Measurements from ENCODE around the gene MAPK7.
A peak's percentile ranks its signal among the peaks of the same experiment; 100 is the strongest.

The MAPK7 gene

DNA sequence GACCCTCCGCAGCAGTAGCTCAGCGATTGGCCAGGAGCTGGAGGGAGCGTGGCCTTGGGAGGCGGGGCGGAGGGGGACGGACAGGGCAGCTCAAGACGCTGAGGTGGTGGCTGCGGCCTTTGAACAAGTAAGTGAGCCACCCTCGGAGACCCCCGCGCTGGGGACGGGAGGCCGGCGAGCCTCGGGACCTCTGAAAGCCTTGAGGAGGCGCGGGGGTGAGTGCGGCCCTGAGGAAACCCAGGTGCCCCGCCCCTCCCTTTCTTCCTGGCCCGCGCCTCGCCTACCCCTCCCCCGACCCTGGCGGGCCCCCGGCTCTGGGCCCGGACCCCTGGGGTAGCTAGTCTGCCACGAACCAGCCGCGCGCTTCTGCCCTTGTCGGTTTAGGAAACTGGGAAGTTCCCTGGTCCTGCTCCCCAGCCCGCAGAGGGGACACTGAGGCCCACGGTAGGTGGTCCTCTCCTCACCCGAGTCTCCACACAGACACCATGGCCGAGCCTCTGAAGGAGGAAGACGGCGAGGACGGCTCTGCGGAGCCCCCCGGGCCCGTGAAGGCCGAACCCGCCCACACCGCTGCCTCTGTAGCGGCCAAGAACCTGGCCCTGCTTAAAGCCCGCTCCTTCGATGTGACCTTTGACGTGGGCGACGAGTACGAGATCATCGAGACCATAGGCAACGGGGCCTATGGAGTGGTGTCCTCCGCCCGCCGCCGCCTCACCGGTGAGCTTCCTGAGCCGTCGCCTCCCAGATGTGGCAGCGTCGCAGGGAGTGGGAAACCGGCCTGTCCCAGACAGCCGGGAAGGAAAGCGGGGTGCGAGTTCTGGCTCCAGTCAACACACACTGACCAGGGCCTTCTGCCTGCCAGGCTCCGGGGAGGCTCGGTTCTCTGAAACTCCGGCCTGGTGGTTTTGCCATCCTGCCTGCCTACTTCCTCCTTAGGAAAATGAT lies at the start of gene MAPK7:
Gene MAPK7 (plus strand): TSS at position 83 of the 945 bp plus-strand sequence. CDS start 403 bp downstream, at position 486.
- DNase-seq (ENCODE audit: low read depth in 2 of 2): no peak

DNA sequence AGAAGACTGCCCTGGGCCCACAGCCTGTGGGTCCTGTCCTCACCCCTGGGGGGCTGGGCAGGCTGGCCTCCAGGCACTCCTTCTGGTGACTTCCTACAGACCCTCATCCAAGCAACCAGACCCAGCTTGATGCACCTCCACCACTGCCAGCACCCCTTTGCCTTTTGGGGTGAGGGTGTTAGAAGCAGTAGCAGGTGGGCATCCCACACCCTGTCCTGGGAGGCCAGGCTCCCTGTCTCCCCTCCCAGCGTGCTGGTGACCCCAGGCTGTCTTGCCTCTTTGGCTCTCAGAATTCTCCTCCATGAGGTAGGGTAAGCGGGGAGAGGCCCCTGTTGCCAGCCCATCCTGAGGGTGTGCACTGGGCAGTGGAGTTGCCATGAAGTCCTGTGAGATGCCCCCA lies 49.2 kb upstream of the MAPK7 start:
- no peak for DNase-seq (ENCODE audit: low read depth in 2 of 2)

DNA sequence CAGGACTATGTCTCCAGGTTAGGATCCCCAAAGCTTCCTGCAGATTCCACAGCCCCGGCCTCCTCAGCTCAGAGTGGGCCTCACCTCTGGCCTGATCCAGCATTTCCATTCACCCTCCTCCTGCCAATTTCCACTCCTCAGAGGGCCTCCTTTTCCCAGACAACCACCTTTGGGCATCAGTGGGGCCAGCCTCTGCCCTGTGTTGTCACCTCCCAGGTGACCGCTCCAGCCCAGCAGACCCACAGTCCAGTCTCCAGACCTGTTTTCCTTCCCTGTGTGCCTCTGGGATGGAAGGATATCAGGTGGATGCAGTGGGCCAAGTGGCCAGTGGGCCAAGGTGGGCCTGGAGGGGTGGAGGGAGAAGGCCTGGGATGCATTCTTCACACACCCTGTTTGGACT lies 48.5 kb upstream of the MAPK7 start:
- no peak for DNase-seq (ENCODE audit: low read depth in 2 of 2)

- no peak for DNase-seq (ENCODE audit: low read depth in 2 of 2)
These were observed 48.0 kb upstream of the MAPK7 start for GRCh38 chr17:19330271-19330670.

- DNase-seq (ENCODE audit: low read depth in 2 of 2): no peak
These were observed 47.2 kb upstream of the MAPK7 start for GRCh38 chr17:19331134-19331533.

- no peak for DNase-seq (ENCODE audit: low read depth in 2 of 2)
These were observed 46.6 kb upstream of the MAPK7 start for GRCh38 chr17:19331543-19332245.

DNA sequence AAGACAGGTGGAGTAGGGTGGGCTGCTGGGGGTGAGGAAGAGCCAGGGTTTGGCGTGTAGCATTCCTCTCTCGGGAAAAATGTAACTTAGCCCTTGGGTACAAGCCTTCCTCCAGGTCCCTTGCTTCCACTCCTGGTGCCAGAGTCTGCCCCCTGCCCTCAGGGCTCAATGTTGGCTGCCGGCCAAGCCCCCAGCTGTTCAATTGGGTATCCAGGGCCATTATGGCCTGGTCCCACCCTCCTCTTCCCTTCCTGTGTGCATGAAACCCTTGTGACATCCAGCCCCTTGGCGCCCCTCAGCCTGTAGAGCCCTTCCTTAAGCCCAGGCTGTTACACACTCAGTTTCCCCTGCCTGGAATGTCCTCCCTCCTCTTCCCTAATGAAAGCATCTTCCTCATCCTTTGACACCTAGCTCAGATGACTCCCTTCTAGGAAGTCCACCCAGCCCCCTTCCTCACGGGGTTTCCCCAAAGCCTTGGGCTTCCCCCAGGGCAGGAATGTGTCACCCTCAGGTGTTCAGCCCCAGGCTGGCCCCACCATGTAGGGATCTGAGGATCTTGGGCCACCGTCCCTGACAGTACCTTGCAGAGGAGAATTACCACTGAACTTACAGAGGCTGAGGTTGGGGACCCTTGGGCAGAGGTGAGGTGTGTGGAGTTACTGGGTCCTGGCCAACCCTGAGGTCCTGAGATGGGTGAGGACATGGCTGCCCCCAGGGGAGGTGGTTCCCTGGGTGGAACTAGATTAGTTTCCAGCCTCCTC lies 45.7 kb upstream of the MAPK7 start:
- DNase-seq (ENCODE audit: low read depth in 2 of 2): no peak

DNA sequence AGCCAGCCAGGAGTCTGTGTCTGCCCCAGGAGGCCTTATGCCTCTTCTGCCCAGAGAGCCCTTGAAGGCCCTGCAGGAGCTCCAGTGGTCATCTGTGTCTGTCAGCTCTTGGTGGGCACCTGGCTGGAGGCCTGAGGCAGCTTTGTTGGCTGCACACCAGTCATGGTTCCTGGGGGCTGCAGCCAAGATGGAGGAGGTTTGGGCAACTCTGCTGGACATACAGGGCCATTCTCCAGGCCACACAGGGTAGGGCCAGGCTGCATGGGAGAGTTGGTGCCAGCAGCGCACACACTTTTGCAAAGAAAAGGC lies 45.2 kb upstream of the MAPK7 start:
- DNase-seq (ENCODE audit: low read depth in 2 of 2): no peak

DNA sequence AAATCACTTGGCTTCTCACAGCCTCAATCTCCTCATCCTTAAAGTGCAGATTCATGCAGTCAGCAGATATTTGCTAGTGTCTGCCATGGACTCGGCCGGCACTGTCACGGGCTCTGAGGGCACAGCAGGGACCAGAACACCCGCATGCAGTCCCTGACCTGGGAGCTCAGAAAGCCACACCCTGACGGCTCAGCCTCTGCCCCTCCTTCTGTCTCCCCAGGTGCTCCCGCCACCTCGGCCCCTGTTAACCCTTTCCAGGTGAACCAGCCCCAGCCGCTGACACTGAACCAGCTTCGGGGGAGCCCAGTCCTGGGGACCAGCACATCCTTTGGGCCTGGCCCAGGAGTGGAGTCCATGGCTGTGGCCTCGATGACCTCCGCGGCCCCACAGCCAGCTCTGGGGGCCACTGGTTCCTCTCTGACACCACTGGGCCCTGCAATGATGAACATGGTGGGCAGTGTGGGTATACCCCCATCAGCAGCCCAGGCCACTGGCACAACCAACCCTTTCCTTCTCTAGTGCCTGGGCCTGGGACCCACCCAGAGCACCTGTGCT lies 44.5 kb upstream of the MAPK7 start:
- DNase-seq (ENCODE audit: low read depth in 2 of 2): no peak

DNA sequence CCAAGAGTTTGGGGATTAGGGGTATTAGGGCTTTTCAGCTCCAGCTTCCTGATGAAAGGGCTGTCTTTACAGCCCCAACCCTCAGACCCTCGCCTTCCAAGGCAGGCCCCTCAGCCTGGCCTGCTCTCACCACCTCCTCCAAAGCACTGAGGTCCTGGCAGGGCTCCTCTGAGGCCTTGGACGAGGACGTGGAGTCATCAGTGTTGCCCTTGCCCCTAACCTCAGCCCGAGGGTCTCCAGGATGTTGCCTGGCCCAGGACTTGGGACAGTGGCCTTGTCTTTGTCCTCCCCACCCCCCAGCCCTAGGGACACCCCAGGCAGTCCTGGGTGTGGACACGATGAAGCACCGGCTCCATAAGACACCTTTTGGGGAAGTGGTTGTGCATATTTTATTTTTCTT lies 44.0 kb upstream of the MAPK7 start:
- no peak for DNase-seq (ENCODE audit: low read depth in 2 of 2)

- DNase-seq (ENCODE audit: low read depth in 2 of 2): no peak
These were observed 42.2 kb upstream of the MAPK7 start for GRCh38 chr17:19335951-19336631.

DNA sequence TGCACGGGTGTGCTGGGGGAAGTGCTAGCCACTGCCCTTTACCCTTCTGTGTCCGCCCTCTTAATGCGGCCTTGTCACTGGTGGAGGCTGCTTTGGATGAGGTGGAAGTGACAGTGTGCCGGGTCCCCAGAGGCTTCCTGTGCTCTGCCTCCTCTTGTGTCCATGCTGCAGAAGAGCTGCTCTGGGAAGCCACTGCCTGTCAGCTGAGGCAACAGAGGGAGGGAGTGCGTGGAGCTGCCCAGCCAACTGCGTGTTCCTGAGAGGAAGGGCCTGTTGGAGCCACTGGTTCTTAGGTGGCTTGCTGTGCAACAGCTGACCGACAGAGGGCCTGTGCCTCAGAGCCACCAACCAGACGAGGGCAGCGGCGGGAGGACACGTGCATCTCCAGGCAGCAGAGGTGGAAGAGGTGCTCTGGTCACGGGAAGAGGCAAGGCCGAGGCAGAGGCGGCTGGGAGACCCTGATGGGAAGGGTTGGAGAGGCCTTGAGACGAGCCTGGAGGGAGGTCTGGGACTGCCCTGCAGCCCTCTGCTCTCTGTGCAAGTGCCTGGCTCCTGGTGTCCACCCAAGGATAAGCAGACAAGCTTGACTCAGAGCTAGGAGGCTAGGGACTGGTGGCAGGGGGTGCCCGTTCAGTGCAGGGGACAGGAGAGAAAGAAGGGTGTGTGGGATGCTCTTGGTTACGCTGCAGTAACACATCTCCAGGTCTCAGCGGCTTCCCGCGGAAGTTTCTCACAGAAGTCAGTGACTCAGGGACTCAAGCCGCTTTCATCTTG lies 41.2 kb upstream of the MAPK7 start:
- no peak for DNase-seq (ENCODE audit: low read depth in 2 of 2)

GRCh38 chr17:19337712-19338023 lies 40.6 kb upstream of the MAPK7 start:
- no peak for DNase-seq (ENCODE audit: low read depth in 2 of 2)

DNA sequence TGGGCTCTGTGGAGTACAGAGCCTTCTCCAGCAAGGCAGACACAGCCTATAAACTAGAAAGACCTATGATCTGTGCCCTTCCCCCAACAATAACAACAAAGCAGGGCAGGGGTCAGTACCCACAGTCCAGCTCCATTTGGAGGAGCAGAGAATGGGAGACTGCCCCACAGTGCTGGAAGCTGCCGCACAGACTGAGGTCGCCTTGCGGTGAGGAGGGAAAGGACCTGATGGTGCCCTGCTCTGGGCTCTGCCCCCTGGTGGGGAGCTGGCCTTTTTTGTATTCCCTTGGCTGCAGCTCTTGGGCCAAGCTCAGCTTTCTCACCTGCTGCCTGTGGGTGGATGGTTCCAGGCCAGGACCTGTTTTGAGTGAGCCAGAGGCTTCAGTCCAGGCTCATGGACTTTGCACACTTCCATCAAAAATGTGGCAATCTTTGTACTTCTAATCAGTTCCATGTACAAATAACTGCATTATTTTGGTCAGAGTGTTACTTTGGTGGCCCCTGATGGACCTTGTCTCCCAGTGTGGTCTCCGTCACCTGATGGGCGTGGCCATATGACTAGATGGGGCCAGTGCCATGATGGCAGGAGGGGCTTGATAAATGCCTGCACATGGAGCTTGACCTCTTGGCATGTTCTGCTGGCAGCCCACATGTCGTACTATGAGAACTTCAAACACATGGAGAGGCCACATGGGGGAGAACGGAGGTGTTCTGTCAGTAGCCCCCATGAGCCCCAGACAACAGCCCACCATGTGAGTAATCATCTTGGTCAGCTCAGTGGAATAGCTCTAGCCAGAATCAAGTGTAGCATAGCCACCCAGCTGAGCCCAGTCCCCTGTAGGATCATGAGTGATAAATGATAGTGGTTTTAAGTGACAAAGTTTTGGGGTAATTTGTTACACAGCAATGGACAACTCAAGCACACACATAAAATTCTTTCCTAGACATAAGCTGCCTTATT lies 40.0 kb upstream of the MAPK7 start:
- peak; percentile 34 to 41 for DNase-seq (ENCODE audit: low read depth in 2 of 2)

DNA sequence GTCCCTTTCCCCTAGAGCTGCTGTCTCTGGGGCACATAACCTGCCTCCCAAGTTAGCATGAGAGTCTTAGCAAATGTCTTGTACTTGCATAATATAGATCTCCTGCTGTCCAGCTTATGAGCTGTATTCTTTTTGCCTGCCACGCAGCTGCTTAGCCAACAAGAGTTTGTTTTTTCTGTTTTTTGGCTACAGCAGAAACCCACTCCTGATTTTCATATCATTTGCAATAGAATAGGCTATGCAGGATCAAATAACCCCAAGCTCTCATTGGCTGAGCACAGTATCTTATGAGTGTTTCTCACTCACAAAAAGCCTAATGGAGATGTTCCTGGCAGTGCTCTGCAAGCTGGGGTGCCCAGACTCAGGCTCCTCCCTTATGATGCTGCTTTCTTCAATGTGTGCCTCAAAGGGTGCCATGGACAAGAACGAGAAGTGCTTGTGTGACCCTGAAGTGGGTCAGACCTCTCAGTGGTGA lies 38.9 kb upstream of the MAPK7 start:
- DNase-seq (ENCODE audit: low read depth in 2 of 2): no peak

DNA sequence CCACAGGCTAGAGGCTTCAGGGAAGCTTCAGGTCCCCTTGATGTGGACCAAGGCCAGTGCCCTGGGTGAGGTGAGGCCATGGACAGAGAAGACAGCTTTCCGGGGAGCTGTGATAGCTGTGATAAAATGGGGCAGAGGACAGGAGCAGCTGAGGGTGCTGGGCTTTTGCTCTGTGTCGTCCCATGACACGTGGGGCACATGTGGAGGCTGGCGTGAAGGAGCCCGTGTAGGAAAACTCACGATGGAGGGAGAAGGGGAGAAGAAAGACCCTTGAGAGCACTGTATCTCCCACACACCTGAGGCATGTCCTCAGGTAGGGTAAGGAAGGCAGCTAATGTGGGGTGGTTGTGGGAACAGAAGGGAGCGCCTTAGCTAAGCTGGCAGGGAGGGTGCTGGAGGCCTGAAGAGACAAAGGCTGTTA lies 37.1 kb upstream of the MAPK7 start:
- DNase-seq (ENCODE audit: low read depth in 2 of 2): no peak

GRCh38 chr17:19341641-19342610 lies 36.4 kb upstream of the MAPK7 start:
- DNase-seq (ENCODE audit: low read depth in 2 of 2): no peak

DNA sequence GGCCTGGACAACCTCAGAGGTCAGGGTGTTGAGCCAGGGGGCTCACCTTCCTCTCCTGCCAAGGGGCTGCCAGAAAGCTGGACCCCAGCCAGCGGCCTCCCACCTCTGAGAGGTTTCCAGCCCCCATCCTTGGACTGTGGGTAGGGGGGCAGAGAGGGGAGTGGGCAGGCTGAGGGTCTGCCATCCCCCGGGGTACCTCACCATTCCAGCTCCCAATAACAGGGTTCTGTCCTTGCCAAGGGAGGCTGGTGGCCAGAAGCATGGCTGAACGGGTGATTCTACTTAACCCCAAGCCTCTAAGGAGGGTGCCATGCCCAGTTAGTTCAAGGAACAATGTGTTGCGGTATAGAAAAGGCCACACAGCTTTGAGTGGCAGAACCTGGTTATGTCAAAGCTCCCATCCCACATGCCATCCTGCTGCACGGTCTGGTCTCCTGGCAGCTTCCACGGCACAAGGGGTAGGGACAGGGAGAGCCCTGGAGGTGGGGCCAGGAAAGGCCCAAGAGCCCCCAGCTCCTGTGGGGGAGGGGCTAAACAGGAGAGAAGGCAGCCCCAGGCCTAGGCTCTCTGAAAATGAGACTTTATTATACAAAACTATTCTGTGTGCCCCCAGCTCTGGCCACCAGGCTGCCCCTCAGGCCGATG lies 35.6 kb upstream of the MAPK7 start:
- no peak for DNase-seq (ENCODE audit: low read depth in 2 of 2)
